Measurements from ENCODE around the gene TRIM9. TPM values are rescaled to one million over a fixed set of nuclear protein-coding genes. Genes with fewer than 3 reads are reported as not detected.

Gene TRIM9
- total RNA-seq, 1 donor from 2014 or later, result 2.3 TPM

- no peak overlapping the region for H3K27ac Mint-ChIP-seq (ENCODE audit: unreplicated experiment)
These were observed 80.3 kb downstream of the TRIM9 start for GRCh38 chr14:51014625-51015024.

GRCh38 chr14:51014086-51014485, 80.8 kb downstream of the TRIM9 start:
- no peak overlapping the region for H3K4me3 Mint-ChIP-seq (ENCODE audit: unreplicated experiment)
- no peak for DNase-seq (ENCODE audit: low spot score)
- no peak for TF ChIP-seq CTCF (IDR thresholded peaks at IDR 0.05; ENCODE audit: unreplicated experiment)
- H3K27me3 Mint-ChIP-seq (ENCODE audit: unreplicated experiment), result no peaks in the 10 kb centered on the region
- H3K27ac Mint-ChIP-seq (ENCODE audit: unreplicated experiment), result no peak overlapping the region
- H3K36me3 Mint-ChIP-seq (ENCODE audit: low read depth, unreplicated experiment), result no peaks in the 10 kb centered on the region
- no peaks in the 10 kb centered on the region for H3K9me3 Mint-ChIP-seq (ENCODE audit: unreplicated experiment)
- H3K4me1 Mint-ChIP-seq (ENCODE audit: unreplicated experiment), result peaks cover 4% of the 10 kb centered on the region

More at GRCh38 chr14:51014625-51015024, 80.3 kb downstream of the TRIM9 start:
- Mint-ChIP-seq H3K4me3 (ENCODE audit: unreplicated experiment) (no peak overlapping the region), H3K36me3 (ENCODE audit: low read depth, unreplicated experiment) (no peaks in the 10 kb centered on the region), H3K27me3 (ENCODE audit: unreplicated experiment) (no peaks in the 10 kb centered on the region), H3K9me3 (ENCODE audit: unreplicated experiment) (no peaks in the 10 kb centered on the region), H3K4me1 (ENCODE audit: unreplicated experiment) (peaks cover 4% of the 10 kb centered on the region)
- no peak for TF ChIP-seq CTCF (IDR thresholded peaks at IDR 0.05; ENCODE audit: unreplicated experiment)
- no peak for DNase-seq (ENCODE audit: low spot score)

DNA sequence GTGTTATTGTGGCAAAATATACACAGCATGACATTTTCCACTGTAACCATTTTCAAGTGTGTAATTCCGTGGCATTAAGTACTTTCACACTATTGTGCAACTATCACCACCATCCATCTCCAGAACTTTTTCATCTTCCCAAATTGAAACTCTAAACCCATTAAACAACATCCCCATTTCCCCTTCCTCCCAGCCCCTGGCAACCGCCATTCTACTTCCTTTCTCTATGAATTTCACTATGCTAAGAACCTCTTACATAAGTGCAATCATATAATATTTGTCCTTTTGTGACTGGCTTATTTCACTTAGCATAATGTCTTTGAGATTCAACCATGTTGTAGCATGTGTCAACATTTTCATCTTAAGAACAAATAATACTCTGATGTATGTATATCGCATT, 82.8 kb downstream of the TRIM9 start:
- no peak overlapping the region for H3K4me3 Mint-ChIP-seq (ENCODE audit: unreplicated experiment)
- H3K27me3 Mint-ChIP-seq (ENCODE audit: unreplicated experiment), result no peaks in the 10 kb centered on the region
- no peak overlapping the region for H3K27ac Mint-ChIP-seq (ENCODE audit: unreplicated experiment)
- no peak for TF ChIP-seq CTCF (IDR thresholded peaks at IDR 0.05; ENCODE audit: unreplicated experiment)
- H3K36me3 Mint-ChIP-seq (ENCODE audit: low read depth, unreplicated experiment), result no peaks in the 10 kb centered on the region
- peaks cover 4% of the 10 kb centered on the region for H3K4me1 Mint-ChIP-seq (ENCODE audit: unreplicated experiment)
- DNase-seq (ENCODE audit: low spot score), result no peak
- no peaks in the 10 kb centered on the region for H3K9me3 Mint-ChIP-seq (ENCODE audit: unreplicated experiment)

DNA sequence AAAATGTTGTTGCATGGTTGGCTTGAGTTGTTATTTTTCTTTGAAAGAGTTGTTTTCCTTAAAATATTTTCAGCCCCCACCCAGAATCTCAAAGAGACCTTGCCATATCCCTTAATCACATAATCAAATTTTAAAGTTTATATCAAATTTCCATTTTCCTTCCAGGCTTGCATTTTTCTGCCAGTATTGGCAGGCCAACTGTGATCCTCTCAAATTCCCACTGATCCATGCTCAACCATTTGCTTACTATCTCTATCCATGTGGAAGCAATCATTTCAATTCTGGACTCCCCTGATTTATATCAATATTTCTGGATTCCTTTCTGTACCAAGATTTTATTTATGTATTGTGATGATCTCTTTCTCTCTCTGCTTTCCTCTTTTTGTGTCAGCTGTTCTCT, 86.5 kb downstream of the TRIM9 start:
- Mint-ChIP-seq H3K27me3 (ENCODE audit: unreplicated experiment) (no peaks in the 10 kb centered on the region), H3K4me1 (ENCODE audit: unreplicated experiment) (peaks cover 4% of the 10 kb centered on the region), H3K36me3 (ENCODE audit: low read depth, unreplicated experiment) (no peaks in the 10 kb centered on the region), H3K4me3 (ENCODE audit: unreplicated experiment) (no peak overlapping the region), H3K9me3 (ENCODE audit: unreplicated experiment) (no peaks in the 10 kb centered on the region), H3K27ac (ENCODE audit: unreplicated experiment) (no peak overlapping the region)
- TF ChIP-seq CTCF (IDR thresholded peaks at IDR 0.05; ENCODE audit: unreplicated experiment), result no peak
- DNase-seq (ENCODE audit: low spot score), result no peak

DNA sequence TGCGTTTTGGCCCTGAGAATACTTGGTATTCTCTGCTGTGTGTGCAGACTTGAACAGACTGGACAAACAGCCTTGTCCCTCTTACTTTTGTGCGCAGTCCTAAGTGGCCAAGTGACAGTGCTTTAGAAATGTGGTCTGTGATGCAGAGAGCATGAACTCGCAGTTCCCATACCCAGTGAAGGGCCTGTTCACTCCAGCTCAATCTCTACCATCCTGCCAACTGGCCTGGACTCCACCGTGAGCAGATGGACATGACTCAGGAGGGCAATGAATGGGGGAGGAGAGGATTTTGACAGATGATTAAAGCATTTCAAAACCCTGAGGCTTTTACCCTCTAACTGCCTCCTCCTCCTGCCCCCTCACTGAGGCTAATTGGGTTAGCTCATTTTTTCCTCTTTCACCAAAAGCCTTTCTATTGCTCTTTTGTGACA, 88.1 kb downstream of the TRIM9 start:
- TF ChIP-seq CTCF (IDR thresholded peaks at IDR 0.05; ENCODE audit: unreplicated experiment), result no peak
- DNase-seq (ENCODE audit: low spot score), result no peak
- H3K27me3 Mint-ChIP-seq (ENCODE audit: unreplicated experiment), result no peaks in the 10 kb centered on the region
- no peak overlapping the region for H3K27ac Mint-ChIP-seq (ENCODE audit: unreplicated experiment)
- no peaks in the 10 kb centered on the region for H3K4me1 Mint-ChIP-seq (ENCODE audit: unreplicated experiment)
- no peak overlapping the region for H3K4me3 Mint-ChIP-seq (ENCODE audit: unreplicated experiment)
- H3K9me3 Mint-ChIP-seq (ENCODE audit: unreplicated experiment), result no peaks in the 10 kb centered on the region
- no peaks in the 10 kb centered on the region for H3K36me3 Mint-ChIP-seq (ENCODE audit: low read depth, unreplicated experiment)
